HG02938 (cell line): ENCODE measurements around the gene TRIP11.
"Not testable (repeated sequence)": the region's sequence is repeated elsewhere in the genome, so short reads cannot be mapped to it uniquely, and the experiment has no call there.

Experiments used
- ATAC-seq: cut with Tn5 transposase; IDR thresholded peaks from one replicate; pipeline ENCODE4 v1.9.1; 2021; ENCODE audit warnings: mild to moderate bottlenecking, moderate library complexity; ENCODE audit not compliant: unreplicated experiment

The TRIP11 gene

DNA sequence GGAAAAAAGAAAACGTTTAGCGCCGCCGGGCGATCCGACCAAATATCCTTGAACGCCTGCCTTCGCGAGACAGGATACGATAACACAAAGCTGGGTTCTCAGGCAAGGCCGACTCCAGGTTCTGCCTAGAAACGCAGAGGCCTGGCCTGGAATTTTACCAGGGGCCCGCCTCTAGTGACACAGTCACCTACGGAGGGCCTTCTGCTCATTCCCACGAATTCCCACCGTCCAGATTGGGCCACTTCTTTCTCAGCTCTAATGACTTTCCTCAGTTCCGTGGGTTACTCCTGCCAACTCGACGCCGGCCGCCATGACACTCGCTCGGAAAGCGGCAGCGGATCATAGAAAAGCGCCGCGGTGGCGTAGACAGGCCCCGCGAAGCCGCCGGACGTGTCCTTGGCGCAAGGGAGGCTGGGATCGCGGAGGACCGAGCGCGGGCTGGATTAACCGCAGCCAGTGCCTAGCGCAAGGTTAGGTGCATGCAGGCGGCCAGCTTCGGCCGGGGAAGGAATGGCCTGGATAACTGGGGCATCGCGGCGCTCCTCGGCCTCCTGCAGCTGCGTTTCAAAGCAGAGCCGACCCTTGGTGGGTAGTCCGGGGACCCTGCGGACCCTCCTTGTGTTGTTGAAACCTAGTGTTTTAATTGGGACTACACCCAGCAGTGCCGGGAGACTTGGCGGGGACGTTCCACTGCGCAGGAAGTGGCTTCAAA is at the start of gene TRIP11:
TSS of gene TRIP11 (minus strand) at position 341 of the 712 bp plus-strand sequence. CDS start 374 bp downstream, outside the sequence.
- ATAC-seq, result peak; percentile 95

DNA sequence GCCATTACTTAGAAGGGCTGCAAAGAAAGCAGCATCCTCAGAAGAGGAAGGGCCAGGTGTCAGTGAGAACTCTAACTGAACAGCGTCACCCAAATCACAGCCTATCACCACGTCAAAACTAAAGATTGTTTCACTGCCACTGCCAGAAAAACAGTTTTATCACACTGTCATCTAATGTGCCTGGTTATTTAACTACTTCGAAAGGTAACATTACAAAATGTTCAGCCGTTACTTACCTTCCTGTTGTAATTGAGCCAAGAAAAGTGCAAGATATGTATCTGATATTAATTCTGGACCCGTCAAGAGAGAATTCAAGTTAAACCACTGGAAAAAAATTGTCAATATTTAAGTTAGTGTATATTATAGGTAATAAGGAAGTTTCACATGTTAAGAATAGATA is 48.6 kb upstream of the TRIP11 start:
- ATAC-seq, result no peak

DNA sequence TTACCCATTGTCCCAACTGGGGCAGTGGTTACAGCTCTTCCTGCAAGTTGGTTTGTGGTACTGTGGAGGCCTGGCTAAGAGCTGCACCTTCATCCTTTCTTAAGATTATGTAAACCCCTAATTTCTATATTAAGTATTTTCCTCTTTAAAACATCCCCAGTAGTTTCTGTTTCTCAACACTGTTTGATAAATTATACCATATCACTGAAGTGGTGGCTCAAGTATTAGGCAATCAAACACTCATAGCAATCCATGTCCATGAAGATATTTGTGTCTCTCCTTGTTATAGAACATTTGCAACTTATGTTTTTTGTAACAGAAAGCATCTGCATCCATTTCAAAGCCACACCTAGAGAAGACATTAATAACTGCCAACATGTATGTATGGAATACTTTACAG is 34.7 kb upstream of the TRIP11 start:
- ATAC-seq, result no peak

DNA sequence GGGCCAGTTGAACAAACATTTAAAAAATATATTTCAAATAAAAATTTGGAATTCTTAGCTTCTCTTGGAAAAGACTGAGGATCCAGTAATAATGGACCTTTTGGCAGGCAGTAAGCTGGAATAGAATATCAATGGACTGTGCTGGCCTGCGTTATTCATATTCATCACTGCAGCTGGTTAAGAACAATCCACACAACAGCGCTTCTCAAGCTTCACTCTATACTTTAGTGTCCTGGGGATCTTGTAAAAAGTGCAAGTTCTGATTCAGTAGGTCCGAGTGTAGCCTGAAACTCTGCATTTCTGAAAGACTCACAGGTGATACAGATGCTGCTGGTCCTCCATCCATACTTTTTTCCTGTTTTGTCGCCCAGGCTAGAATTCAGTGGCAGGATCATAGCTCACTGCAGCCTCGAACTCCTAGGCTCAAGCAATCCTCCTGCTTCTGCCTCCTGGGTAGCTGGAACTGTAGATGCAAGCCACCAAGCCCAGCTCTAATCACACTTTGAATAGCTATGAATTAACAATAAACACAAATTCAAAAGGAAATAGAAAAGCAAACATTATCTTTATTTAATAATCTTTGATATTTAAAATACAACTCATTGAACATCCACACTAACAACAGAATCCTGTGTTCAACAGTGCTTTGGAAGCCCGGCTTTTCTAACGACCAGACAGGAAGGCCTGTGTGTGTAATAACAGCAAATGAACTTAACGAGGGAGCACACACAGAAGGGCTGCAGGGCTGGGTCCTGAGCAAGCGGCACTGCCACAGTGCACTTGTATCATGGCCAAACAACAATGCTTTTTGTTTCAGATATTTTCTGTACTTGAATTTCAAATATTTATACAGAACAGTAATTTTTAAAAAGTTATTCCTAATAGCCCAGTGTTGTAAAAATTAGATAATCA is 18.4 kb upstream of the TRIP11 start:
- ATAC-seq, result no peak

DNA sequence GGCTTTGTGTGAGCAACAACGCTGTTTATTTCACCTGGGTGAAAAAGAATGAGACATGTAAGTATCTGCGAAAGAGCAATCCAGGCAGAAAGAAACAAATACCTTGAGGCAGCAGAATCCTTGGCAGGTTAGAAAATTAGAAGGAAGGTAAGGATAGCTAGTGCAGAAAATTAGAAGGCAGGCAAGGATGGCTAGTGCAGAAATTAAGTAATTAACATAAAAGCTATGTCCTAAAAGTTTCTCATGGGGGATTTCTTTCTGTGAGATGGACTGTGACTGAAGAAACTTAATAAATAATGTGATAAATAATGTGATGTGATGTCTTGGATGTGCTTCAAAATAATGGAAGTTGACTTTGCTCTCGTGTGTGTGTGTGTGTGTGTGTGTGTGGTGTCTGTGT is 9.9 kb upstream of the TRIP11 start:
- ATAC-seq, result no peak

DNA sequence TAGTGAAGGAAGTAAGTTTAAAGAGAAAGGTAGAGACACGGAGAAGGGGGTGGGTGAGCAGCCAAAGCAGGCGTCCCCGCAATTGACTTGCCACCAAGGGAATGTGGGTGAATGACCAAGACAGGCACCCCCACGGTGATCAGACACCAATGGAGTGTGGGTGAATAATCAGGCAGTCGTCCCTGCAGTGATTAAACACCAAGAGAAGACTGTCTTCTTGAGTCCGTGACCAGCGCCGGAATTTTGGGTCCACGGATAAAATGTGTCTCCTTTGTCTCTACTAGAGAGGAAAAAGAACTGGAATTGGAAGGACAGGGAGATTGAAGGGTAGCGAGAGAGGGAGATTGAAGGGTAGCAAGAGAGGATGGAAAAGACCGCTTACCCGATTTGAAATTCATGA is 9.4 kb upstream of the TRIP11 start:
- not testable (repeated sequence) for ATAC-seq

DNA sequence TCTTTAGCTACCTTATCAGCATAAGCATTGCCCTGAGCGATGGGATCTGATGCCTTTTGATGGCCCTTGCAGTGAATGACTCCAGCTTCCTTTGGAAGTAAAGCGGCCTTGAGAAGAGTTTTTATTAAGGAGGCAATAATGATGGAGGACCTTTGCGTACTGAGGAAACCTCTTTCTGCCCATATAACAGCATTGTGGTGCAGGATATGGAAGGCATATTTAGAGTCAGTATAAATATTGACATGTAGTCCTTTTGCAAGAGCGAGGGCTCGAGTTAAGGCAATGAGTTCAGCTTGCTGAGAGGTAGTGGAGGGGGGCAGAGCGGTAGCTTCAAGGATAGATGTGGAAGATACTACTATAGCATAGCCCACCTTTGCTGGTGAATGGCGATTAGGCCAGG is 6.0 kb upstream of the TRIP11 start:
- not testable (repeated sequence) for ATAC-seq

DNA sequence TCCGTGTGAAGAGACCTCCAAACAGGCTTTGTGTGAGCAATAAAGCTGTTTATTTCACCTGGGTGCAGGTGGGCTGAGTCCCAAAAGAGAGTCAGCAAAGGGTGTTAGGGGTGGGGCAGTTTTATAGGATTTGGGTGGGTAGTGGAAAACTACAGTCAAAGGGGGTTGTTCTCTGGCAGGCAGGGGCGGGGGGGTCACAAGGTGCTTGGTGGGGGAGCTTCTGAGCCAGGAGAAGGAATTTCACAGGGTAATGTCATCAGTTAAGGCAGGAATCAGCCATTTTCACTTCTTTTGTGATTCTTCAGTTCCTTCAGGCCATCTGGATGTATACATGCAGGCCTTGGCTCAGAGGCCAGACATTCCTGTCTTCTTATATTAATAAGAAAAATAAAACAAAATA is 1.9 kb upstream of the TRIP11 start:
- ATAC-seq, result not testable (repeated sequence)

DNA sequence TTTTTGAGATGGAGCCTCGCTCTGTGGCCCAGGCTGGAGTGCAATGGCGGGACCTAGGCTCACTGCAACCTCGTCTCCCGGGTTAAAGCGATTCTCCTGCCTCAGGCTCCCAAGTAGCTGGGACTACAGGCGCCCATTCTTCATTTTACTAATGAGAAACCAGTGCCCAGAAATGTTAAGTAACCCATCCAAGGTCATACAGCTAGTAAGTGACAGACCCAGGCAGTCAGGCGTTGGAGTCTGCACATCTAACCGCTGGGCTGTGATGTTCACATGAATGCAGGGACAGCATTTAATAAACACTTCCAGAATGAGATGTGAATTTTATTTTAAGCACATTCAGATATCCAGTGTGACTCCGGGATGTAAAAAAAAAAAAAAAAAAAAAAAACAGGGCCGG is 1.3 kb upstream of the TRIP11 start:
- no peak for ATAC-seq

DNA sequence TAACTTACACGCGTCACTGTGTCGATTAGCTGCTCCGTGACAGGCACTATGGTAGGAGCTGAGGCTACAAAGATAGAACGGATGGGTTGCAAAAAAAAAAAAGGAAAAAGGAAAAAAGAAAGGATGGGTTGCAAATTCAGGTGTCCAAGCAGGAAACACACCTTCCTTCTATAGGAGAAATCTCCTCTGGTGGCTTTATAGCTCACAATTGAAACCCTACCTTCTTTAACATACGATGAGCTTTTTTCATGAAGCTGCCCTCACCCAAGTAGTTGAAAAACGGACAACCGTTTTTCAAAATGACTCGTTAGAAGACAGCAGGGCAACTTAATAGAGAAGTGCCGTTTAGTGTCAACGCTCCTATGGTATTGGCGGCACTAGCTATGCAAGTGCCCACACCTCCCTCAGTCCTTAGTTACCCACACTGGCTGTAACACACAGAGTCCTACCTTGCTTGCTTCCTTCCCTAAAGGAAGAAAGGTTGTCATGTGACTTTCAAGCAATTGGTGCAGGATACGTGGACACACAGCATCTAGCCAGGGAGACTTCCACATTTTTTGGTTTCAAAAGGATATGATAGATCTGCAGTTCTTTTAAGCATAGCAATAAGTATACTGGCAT is 682 bp upstream of the TRIP11 start:
- ATAC-seq, result no peak

DNA sequence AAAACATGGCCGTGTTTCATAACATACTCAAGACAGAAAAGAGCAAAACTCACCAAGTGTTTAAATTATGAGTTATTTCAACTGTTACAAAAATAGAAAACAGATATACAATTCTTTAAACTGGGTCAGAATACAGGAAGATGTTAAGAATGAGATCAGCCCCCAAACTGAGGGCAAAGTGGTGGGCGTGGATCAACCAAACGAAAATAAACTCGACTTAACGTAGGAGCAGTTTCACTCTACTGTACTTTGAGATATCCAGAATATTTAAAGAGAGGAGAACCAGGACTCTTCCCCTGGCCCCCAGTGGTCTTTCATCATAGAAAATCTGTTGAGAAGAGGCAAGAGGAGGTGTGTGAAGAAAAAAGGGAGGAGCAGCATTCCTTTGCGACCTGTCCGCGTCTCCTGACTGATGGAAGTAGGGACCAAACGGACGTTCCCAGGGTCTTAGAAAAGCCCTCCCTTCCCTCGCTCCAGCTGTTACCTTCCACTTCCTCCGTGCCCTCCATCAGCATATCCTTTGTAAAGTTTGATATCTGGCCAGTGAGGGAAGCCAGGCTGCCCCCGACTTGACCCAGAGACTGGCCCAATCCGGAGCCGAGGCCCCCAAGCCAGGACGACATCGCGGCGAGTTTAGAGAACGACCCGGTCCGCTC is 668 bp downstream of the TRIP11 start:
- peak; percentile 24 for ATAC-seq

DNA sequence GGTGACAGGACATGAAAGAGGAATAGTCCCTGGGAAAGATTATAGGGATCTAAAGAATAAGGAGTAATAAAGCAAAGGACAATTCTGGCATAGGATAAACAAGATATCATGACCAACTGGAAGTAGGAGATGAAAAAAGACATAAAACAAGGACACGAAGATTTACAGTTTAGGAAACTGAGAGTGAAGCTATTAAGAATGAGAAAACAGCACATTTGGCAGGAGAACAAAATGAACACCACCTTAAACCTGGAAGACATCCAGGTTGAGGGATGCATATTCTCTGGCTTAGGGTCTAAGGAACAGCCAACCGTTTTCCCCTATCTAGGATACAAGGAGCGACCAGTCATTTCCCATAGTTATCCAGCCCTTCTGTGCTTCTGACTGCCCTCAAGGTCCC is 1.9 kb downstream of the TRIP11 start:
- no peak for ATAC-seq

DNA sequence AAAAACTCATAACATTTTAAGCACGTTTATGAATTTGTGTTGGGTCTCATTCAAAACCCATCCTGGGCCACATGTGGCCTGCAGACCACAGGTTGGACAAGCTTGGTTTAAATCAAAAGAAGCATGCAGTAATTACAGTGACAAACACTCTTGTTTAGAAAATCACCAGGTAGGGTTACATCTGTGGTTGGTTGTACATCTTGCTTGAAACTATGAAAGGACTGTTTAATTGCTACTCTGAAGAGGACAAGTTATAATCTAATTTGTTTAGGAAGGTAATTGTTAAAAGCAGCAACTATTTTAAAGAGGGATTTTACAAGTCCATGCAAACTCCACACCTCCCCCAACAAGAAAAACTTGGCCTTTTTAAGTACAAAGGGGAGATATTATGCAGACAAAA is 4.0 kb downstream of the TRIP11 start:
- ATAC-seq, result no peak

DNA sequence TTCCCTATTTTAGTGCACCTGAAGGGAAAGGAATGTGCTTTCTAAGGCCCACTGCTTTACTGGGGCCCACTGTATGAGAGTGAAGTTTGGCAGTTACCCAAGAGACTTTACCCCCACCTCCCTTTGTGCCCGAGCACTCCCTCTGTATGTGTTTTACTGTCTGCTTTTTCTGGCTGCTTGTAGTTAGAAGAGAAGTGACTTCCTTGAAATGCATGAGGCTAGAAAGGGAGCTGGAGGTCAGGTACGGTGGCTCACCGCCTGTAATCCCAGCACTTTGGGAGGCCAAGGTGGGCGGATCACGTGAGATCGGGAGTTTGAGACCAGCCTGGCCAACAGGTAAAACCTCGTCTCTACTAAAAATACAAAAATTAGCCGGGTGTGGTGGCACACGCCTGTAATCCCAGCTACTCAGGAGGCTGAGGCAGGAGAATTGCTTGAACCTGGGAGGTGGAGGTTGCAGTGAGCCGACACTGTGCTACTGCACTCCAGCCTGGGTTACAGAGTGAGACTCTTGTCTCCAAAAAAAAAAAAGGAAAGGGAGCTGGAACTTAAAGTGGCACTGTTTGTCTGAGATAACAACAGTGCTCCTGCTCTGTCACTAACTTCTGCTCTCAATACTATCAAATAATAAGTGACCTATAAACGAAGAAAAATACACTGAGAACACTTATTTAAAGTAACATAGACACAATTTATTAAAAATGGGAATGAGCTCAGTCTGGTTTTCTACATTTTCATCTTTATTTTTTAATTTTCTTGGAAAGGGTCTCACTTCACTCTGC is 5.8 kb downstream of the TRIP11 start:
- ATAC-seq, result no peak

DNA sequence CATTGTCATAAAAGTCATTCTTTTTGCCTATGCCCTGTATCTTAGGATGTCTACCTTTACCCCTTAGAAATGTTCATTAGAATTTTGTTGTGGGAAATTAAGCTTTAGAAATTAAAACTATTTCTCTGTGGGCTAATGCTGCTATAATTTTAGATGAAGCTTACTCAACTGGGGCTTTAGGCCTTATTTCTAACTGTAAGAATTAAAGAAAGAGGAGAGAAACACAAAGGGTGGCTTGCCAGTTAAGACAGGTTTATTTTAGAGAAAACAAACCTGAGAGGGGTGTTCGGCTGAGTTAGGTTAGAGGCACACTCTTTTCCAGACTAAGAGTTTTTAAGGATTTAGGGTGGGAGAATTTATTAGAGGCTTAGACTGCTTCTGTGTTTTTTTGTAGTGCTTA is 6.4 kb downstream of the TRIP11 start:
- ATAC-seq, result no peak

DNA sequence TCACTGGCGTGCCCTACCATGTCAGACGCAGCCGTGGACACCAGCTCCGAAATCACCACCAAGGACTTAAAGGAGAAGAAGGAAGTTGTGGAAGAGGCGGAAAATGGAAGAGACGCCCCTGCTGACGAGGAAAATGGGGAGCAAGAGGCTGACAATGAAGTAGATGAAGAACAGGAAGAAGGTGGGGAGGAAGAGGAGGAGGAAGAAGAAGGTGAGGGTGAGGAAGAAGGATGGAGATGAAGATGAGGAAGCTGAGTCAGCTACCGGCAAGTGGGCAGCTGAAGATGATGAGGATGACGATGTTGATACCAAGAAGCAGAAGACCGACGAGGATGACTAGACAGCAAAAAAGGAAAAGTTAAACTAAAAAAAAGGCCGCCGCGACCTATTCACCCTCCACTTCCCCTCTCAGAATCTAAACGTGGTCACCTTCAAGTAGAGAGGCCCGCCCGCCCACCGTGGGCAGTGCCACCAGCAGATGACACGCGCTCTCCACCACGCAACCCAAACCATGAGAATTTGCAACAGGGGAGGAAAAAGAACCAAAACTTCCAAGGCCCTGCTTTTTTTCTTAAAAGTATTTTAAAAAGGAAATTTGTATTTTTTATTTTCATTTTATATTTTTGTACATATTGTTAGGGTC is 13.2 kb downstream of the TRIP11 start:
- no peak for ATAC-seq

DNA sequence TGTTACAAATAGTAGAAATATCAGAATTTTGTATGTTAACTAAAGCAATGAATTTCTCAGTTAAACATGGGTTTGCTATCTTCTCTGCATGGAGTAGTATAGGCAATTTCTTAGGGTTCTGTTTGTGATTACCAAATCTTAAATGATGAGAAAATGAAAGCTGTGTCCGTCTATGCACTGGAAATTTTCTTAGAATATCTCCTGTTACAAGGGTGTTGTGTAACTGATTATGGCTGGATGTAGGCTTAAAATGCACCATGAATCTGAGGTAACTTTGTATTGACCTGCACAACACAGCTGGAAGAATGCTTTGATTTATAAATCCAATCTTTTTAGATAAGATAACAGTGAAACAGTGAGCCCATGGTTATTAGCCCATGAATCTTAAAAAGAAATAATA is 17.8 kb downstream of the TRIP11 start:
- no peak for ATAC-seq

DNA sequence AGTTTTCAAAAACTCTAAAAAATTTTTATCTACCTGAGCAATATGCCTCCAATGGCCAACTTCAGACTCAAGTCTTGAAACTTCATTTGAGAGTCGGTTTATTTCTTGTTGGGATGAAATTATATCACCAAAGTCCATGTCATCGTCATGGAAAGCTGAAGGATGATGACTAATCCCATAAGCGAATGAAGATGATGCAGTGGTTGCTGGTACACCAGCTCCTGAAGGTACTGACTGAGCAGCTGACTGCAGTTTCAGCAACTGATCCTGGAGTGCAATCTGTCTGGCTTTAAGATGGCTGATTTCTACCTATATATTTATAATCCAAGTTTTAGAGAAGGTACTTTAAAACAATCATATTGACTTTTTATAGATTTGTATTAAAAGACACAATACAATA is 18.3 kb downstream of the TRIP11 start:
- ATAC-seq, result no peak

DNA sequence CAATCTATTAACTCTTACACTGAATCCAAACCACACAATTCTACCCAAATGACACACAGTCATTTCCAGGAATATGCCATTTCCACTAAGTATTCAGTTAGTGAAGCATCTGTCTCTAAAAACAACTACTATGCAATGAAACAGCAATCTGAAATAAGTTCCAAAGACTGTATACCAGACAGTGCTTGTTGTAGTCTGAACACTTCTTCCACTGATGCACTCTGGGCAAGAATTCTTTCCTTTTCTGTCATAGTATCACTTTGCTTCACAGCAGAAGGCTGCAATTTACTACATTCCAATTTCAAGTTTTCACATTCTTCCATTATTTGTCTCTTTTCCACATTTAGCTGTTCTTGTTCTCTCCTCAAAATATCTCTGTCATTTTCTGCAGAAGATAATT is 25.8 kb downstream of the TRIP11 start:
- ATAC-seq, result no peak
